Astrocyte (in vitro differentiated cells and primary cell): Measurements from ENCODE around the gene LRRC10B. TPM values are rescaled to one million over a fixed set of nuclear protein-coding genes. Genes with fewer than 3 reads are reported as not detected.

Experiments
- DNase-seq: peaks from one replicate; pipeline ENCODE4 v3.0.0-alpha.2; 2010; ENCODE audit warnings: low read depth
- FAIRE-seq: peaks from 2 replicates; lab custom pipeline; 2011; peaks lifted over from hg19 to GRCh38; lab: Jason Lieb, UNC
- H2AFZ ChIP-seq: 2 replicates; pipeline ENCODE4 v1.6.0; 2012; ENCODE audit warnings: low read depth, low read length, inconsistent platforms
- H3K27ac ChIP-seq: 2 replicates; pipeline ENCODE4 v1.5.1; 2011; ENCODE audit warnings: low read depth, low read length, inconsistent platforms
- H3K27me3 ChIP-seq: 2 replicates; pipeline ENCODE4 v1.6.0; 2011; ENCODE audit warnings: low read length, inconsistent platforms; ENCODE audit not compliant: insufficient read depth
- H3K36me3 ChIP-seq: 2 replicates; pipeline ENCODE4 v1.5.1; 2011; ENCODE audit warnings: low read length, inconsistent platforms; ENCODE audit not compliant: insufficient read depth
- H3K4me1 ChIP-seq: 2 replicates; pipeline ENCODE4 v1.5.1; 2011; ENCODE audit warnings: low read length, inconsistent platforms; ENCODE audit not compliant: insufficient read depth
- H3K4me2 ChIP-seq: 2 replicates; pipeline ENCODE4 v1.6.0; 2012; ENCODE audit warnings: low read length, inconsistent platforms
- H3K4me3 ChIP-seq: 2 replicates; pipeline ENCODE4 v1.5.1; 2011; ENCODE audit warnings: low read depth, mild to moderate bottlenecking, low read length, inconsistent platforms; ENCODE audit not compliant: insufficient read depth
- H3K79me2 ChIP-seq: 2 replicates; pipeline ENCODE4 v1.6.0; 2012; ENCODE audit warnings: mild to moderate bottlenecking, low read length, inconsistent platforms; ENCODE audit not compliant: insufficient read depth
- H3K9ac ChIP-seq: 2 replicates; pipeline ENCODE4 v1.6.0; 2012; ENCODE audit warnings: mild to moderate bottlenecking, low read length, inconsistent platforms
- H3K9me3 ChIP-seq: 2 replicates; pipeline ENCODE4 v1.5.1; 2012; ENCODE audit warnings: low read depth, mild to moderate bottlenecking, low read length, inconsistent platforms; ENCODE audit not compliant: insufficient read depth
- H4K20me1 ChIP-seq: 2 replicates; pipeline ENCODE4 v1.6.0; 2012; ENCODE audit warnings: low read length, inconsistent platforms; ENCODE audit not compliant: insufficient read depth
- H3K27ac Mint-ChIP-seq: one replicate; pipeline ENCODE4 v1.8.0; 2021; ENCODE audit warnings: mild to moderate bottlenecking, mixed read lengths; ENCODE audit not compliant: unreplicated experiment
- H3K27me3 Mint-ChIP-seq: one replicate; pipeline ENCODE4 v1.8.0; 2021; ENCODE audit warnings: low read depth, mixed read lengths; ENCODE audit not compliant: unreplicated experiment
- H3K36me3 Mint-ChIP-seq: one replicate; pipeline ENCODE4 v1.8.0; 2021; ENCODE audit warnings: low read depth, mixed read lengths; ENCODE audit not compliant: unreplicated experiment
- H3K4me1 Mint-ChIP-seq: one replicate; pipeline ENCODE4 v1.8.0; 2021; ENCODE audit warnings: low read depth, mixed read lengths; ENCODE audit not compliant: unreplicated experiment
- H3K4me3 Mint-ChIP-seq: one replicate; pipeline ENCODE4 v1.8.0; 2021; ENCODE audit warnings: mild to moderate bottlenecking, moderate library complexity, mixed read lengths; ENCODE audit not compliant: unreplicated experiment
- H3K9me3 Mint-ChIP-seq: one replicate; pipeline ENCODE4 v1.8.0; 2021; ENCODE audit warnings: mild to moderate bottlenecking, mixed read lengths; ENCODE audit not compliant: unreplicated experiment
- EZH2 ChIP-seq: IDR thresholded peaks from 2 replicates; pipeline ENCODE4 v1.6.1; 2012; ENCODE audit warnings: mild to moderate bottlenecking, low read length, inconsistent platforms; ENCODE audit not compliant: insufficient read depth
- microRNA-seq: library from miRNA; unstranded; fragments of <30 nt; microRNA quantifications from one replicate; pipeline ENCODE4 v1.2.0, GENCODE V29; 2020
- total RNA-seq: library from RNA; stranded (reverse); gene quantifications from 2 replicates; pipeline ENCODE4 v1.2.1, GENCODE V29; 2021
- TF ChIP-seq, protein P1 (sequence below): IDR thresholded peaks from 2 replicates; pipeline ENCODE4 v1.5.1; 2011; ENCODE audit warnings: low read depth, mild to moderate bottlenecking, inconsistent platforms, low read length, moderate library complexity; ENCODE audit not compliant: insufficient read depth

LRRC10B gene
- total RNA-seq, 1 donor from 2014 or later: 0.09 TPM

DNA sequence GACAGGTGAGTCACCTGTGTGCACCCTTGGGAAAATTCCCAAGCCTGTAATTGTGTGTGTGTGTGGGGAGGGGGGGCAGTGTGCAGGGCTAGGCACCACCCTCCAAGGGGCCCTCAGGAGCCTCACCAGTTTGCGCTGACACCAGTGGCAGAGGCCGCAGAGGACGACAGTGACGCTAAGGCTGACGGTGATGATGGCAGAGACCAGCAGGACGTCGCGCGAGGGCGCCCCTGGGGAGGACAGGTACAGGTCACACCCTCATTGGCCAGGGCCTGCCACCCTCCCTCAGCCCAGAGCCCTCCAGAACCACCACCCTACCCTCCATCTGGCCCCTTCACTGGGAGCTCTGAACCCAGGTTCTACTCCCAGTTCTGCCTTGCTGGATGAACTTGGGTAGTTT is 47.4 kb downstream of the LRRC10B start:
- Mint-ChIP-seq H3K27me3 (peaks cover 82% of the 10 kb centered on the region), H3K9me3 (peaks cover 4% of the 10 kb centered on the region), H3K27ac (no peak overlapping the region), H3K4me3 (no peak overlapping the region), H3K4me1 (peaks cover 15% of the 10 kb centered on the region), H3K36me3 (peaks cover 4% of the 10 kb centered on the region)
- H4K20me1 ChIP-seq: peaks cover 7% of the 10 kb centered on the region
- no peak overlapping the region for H3K4me2 ChIP-seq
- peaks cover 64% of the 10 kb centered on the region for H3K27me3 ChIP-seq
- peaks cover 8% of the 10 kb centered on the region for H3K4me1 ChIP-seq
- no peaks in the 10 kb centered on the region for H3K36me3 ChIP-seq
- H3K4me3 ChIP-seq: no peak overlapping the region
- no peak overlapping the region for H3K9ac ChIP-seq
- H2AFZ ChIP-seq: no peak overlapping the region
- no peaks in the 10 kb centered on the region for H3K79me2 ChIP-seq
- H3K27ac ChIP-seq: no peak overlapping the region
- TF ChIP-seq, protein P1, sequence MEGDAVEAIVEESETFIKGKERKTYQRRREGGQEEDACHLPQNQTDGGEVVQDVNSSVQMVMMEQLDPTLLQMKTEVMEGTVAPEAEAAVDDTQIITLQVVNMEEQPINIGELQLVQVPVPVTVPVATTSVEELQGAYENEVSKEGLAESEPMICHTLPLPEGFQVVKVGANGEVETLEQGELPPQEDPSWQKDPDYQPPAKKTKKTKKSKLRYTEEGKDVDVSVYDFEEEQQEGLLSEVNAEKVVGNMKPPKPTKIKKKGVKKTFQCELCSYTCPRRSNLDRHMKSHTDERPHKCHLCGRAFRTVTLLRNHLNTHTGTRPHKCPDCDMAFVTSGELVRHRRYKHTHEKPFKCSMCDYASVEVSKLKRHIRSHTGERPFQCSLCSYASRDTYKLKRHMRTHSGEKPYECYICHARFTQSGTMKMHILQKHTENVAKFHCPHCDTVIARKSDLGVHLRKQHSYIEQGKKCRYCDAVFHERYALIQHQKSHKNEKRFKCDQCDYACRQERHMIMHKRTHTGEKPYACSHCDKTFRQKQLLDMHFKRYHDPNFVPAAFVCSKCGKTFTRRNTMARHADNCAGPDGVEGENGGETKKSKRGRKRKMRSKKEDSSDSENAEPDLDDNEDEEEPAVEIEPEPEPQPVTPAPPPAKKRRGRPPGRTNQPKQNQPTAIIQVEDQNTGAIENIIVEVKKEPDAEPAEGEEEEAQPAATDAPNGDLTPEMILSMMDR: no peak
- TF ChIP-seq EZH2: no peak
- H3K9me3 ChIP-seq: no peaks in the 10 kb centered on the region
- no peak for FAIRE-seq
- no peak for DNase-seq

GRCh38 chr11:61556621-61557020 is 48.1 kb downstream of the LRRC10B start:
- Histone ChIP-seq H3K79me2 (no peaks in the 10 kb centered on the region), H3K4me3 (no peak overlapping the region), H2AFZ (no peak overlapping the region), H3K27me3 (peaks cover 66% of the 10 kb centered on the region), H3K9ac (no peak overlapping the region), H3K9me3 (no peaks in the 10 kb centered on the region), H4K20me1 (peaks cover 7% of the 10 kb centered on the region), H3K4me1 (peaks cover 8% of the 10 kb centered on the region), H3K4me2 (no peak overlapping the region), H3K36me3 (no peaks in the 10 kb centered on the region), H3K27ac (no peak overlapping the region)
- Mint-ChIP-seq H3K9me3 (peaks cover 4% of the 10 kb centered on the region), H3K27me3 (peaks cover 86% of the 10 kb centered on the region), H3K27ac (peak overlapping the region; percentile 53), H3K4me1 (peaks cover 15% of the 10 kb centered on the region), H3K36me3 (peaks cover 4% of the 10 kb centered on the region), H3K4me3 (peak overlapping the region; percentile 66)
- DNase-seq: no peak
- TF ChIP-seq, protein P1: no peak
- TF ChIP-seq EZH2: no peak
- FAIRE-seq: no peak

Small RNAs within 50 kb of the gene (microRNA-seq; reads per million reads assigned to microRNA genes)
- gene MIR4488: not detected

Other genes starting within 250 kb of the LRRC10B start
- gene VWCE, start 213.4 kb upstream of the LRRC10B start, total RNA-seq: 12.2 and 17.7 TPM in 2 replicates
- 222 and 251 TPM in 2 replicates for gene DDB1, start 175.6 kb upstream of the LRRC10B start, total RNA-seq
- gene TKFC, start 175.5 kb upstream of the LRRC10B start, total RNA-seq: 23.8 and 23.9 TPM in 2 replicates
- gene CYB561A3, start 146.9 kb upstream of the LRRC10B start, total RNA-seq: 26.4 and 29.2 TPM in 2 replicates
- 32.9 and 36.8 TPM in 2 replicates for gene TMEM138, start 146.4 kb upstream of the LRRC10B start, total RNA-seq
- 7.8 and 8.3 TPM in 2 replicates for gene TMEM216, start 116.2 kb upstream of the LRRC10B start, total RNA-seq
- 56.3 and 63.2 TPM in 2 replicates for gene CPSF7, start 78.8 kb upstream of the LRRC10B start, total RNA-seq
- 35.5 and 38.8 TPM in 2 replicates for gene SDHAF2, start 78.6 kb upstream of the LRRC10B start, total RNA-seq
- 3.7 and 3.8 TPM in 2 replicates for gene SYT7, start 72.3 kb downstream of the LRRC10B start, total RNA-seq
- gene DAGLA, start 171.6 kb downstream of the LRRC10B start, total RNA-seq: 5.5 and 5.6 TPM in 2 replicates
- 39.5 and 53.9 TPM in 2 replicates for gene MYRF, start 243.9 kb downstream of the LRRC10B start, total RNA-seq